CD8-positive, alpha-beta memory T cell (primary cell): Measurements from ENCODE around the gene GABARAP. TPM values are rescaled to one million over a fixed set of nuclear protein-coding genes. Genes with fewer than 3 reads are reported as not detected.
A peak's percentile ranks its signal among the peaks of the same experiment; 100 is the strongest.

Source experiments
- CTCF ChIA-PET: fragments of 350-600 bp; sonication (Branson Sonifier 250); formaldehyde crosslinking; loops from one replicate; lab custom pipeline; 2021; ENCODE audit warnings: antibody characterized with exemption; lab: Charles Lee
- POLR2A ChIA-PET: fragments of 350-600 bp; sonication (Branson Sonifier 250); formaldehyde crosslinking; loops from one replicate; lab custom pipeline; 2021; ENCODE audit warnings: antibody characterized with exemption; lab: Charles Lee
- DNase-seq, 5 donors: peaks; one replicate each; pipeline versions ENCODE4 v3.0.0 to v3.0.0-alpha.2; 2020 to 2022; ENCODE audit warnings: mixed read lengths in 1 of 5
- H3K27ac ChIP-seq: one replicate; pipeline ENCODE4 v1.7.0; 2013; ENCODE audit warnings: low read depth, mild to moderate bottlenecking, low read length, moderate library complexity
- H3K27me3 ChIP-seq: 2 replicates; pipeline ENCODE4 v1.7.0; 2013; ENCODE audit warnings: low read length, mild to moderate bottlenecking; ENCODE audit not compliant: insufficient read depth, poor library complexity, severe bottlenecking
- H3K36me3 ChIP-seq: 2 replicates; pipeline ENCODE4 v1.7.0; 2013; ENCODE audit warnings: mild to moderate bottlenecking, low read length, moderate library complexity; ENCODE audit not compliant: insufficient read depth
- H3K4me1 ChIP-seq: 2 replicates; pipeline ENCODE4 v1.7.0; 2013; ENCODE audit warnings: mild to moderate bottlenecking, low read length, moderate library complexity; ENCODE audit not compliant: insufficient read depth
- H3K4me3 ChIP-seq: 2 replicates; pipeline ENCODE4 v1.7.0; 2013; ENCODE audit warnings: mild to moderate bottlenecking, low read length
- H3K9me3 ChIP-seq: 2 replicates; pipeline ENCODE4 v1.7.0; 2013; ENCODE audit warnings: mild to moderate bottlenecking, low read length
- H3K27ac Mint-ChIP-seq, 8 donors: one replicate each; pipeline ENCODE4 v1.8.0; 2020 to 2021; ENCODE audit warnings: mixed read lengths in 8 of 8, mild to moderate bottlenecking in 6 of 8, inconsistent platforms in 3 of 8, moderate library complexity in 3 of 8
- H3K27me3 Mint-ChIP-seq, 2 donors: one replicate each; pipeline ENCODE4 v1.8.0; 2020 to 2021; ENCODE audit warnings: mixed read lengths in 2 of 2, mild to moderate bottlenecking in 1 of 2, moderate library complexity in 1 of 2
- H3K36me3 Mint-ChIP-seq, 3 donors: one replicate each; pipeline ENCODE4 v1.8.0; 2020 to 2021; ENCODE audit warnings: mixed read lengths in 3 of 3, inconsistent platforms in 1 of 3, mild to moderate bottlenecking in 1 of 3
- H3K4me1 Mint-ChIP-seq, 3 donors: one replicate each; pipeline ENCODE4 v1.8.0; 2020 to 2021; ENCODE audit warnings: mixed read lengths in 3 of 3, inconsistent platforms in 1 of 3, mild to moderate bottlenecking in 1 of 3
- H3K4me3 Mint-ChIP-seq, 7 donors: one replicate each; pipeline ENCODE4 v1.8.0; 2020 to 2021; ENCODE audit warnings: mixed read lengths in 7 of 7, mild to moderate bottlenecking in 6 of 7, moderate library complexity in 4 of 7, inconsistent platforms in 2 of 7
- H3K9me3 Mint-ChIP-seq, 5 donors: one replicate each; pipeline ENCODE4 v1.8.0; 2020 to 2022; ENCODE audit warnings: mixed read lengths in 5 of 5, mild to moderate bottlenecking in 3 of 5, moderate library complexity in 2 of 5, inconsistent platforms in 1 of 5
- polyA plus RNA-seq: library from polyadenylated mRNA; unstranded; fragments of 300-500 nt; fragmentation: Illumina TruSeq; gene quantifications from one replicate; pipeline ENCODE4 v1.2.3, GENCODE V29; 2021
- total RNA-seq, 2 experiments: library from RNA; stranded (reverse); gene quantifications; one replicate each; pipeline ENCODE4 v1.2.3, GENCODE V29; 2021

Gene GABARAP
- total and polyA plus RNA-seq, 3 experiments from 2014 or later: 156 to 914 (median 165) TPM

GRCh38 chr17:7260151-7260550 lies 17.9 kb upstream of the GABARAP start:
- Mint-ChIP-seq H3K27me3 (peaks cover 4% of the 10 kb centered on the region in 2 donors), H3K9me3 (no peaks in the 10 kb centered on the region), H3K4me3 (peak overlapping the region in 4 of 7 donors; percentile 38 to 59 (median 46)), H3K4me1 (peaks cover 23 to 32% (median 23%) of the 10 kb centered on the region in 3 donors), H3K27ac (peak overlapping the region in 6 of 8 donors; percentile 29 to 86 (median 65)), H3K36me3 (peaks cover 2 to 34% (median 3%) of the 10 kb centered on the region in 3 donors)
- Histone ChIP-seq H3K9me3 (no peaks in the 10 kb centered on the region), H3K27me3 (no peaks in the 10 kb centered on the region), H3K27ac (no peak overlapping the region), H3K4me1 (peaks cover 19% of the 10 kb centered on the region), H3K4me3 (no peak overlapping the region), H3K36me3 (no peaks in the 10 kb centered on the region)
- DNase-seq: no peak
- POLR2A ChIA-PET: interaction anchor here (0.6 to 1.1 kb wide), 2 partner anchors 69 to 1057 kb away, joined by 3 read pairs; partner anchors contain the start of gene NEURL4
- CTCF ChIA-PET: interaction anchor here (1.4 kb wide), 1 partner anchor 39 kb away, joined by 3 read pairs; no protein-coding TSS in a partner anchor

GRCh38 chr17:7259555-7259889 lies 17.3 kb upstream of the GABARAP start:
- POLR2A ChIA-PET: interaction anchor here (1.1 kb wide), 1 partner anchor 70 kb away, joined by 3 read pairs; the partner anchor contains the start of gene NEURL4
- peaks cover 23 to 36% (median 23%) of the 10 kb centered on the region in 3 donors for H3K4me1 Mint-ChIP-seq
- H3K4me3 ChIP-seq: no peak overlapping the region
- no peaks in the 10 kb centered on the region for H3K9me3 ChIP-seq
- H3K9me3 Mint-ChIP-seq: no peaks in the 10 kb centered on the region
- no peak overlapping the region for H3K27ac ChIP-seq
- CTCF ChIA-PET: interaction anchor here (1.4 kb wide), 1 partner anchor 39 kb away, joined by 3 read pairs; no protein-coding TSS in a partner anchor
- DNase-seq: no peak
- peaks cover 2 to 40% (median 3%) of the 10 kb centered on the region in 3 donors for H3K36me3 Mint-ChIP-seq
- no peaks in the 10 kb centered on the region for H3K27me3 ChIP-seq
- H3K4me1 ChIP-seq: peaks cover 19% of the 10 kb centered on the region
- H3K4me3 Mint-ChIP-seq: peak overlapping the region; percentile 12 to 56 (median 19)
- H3K27ac Mint-ChIP-seq: peak overlapping the region in 5 of 8 donors; percentile 9 to 80 (median 62)
- H3K27me3 Mint-ChIP-seq: peaks cover 4% of the 10 kb centered on the region in 2 donors
- H3K36me3 ChIP-seq: peaks cover 5% of the 10 kb centered on the region

GRCh38 chr17:7258731-7259554 lies 16.7 kb upstream of the GABARAP start:
- peaks cover 2 to 46% (median 3%) of the 10 kb centered on the region in 3 donors for H3K36me3 Mint-ChIP-seq
- Histone ChIP-seq H3K9me3 (no peaks in the 10 kb centered on the region), H3K4me1 (peaks cover 19% of the 10 kb centered on the region), H3K27ac (no peak overlapping the region), H3K27me3 (no peaks in the 10 kb centered on the region), H3K4me3 (no peak overlapping the region), H3K36me3 (peaks cover 9% of the 10 kb centered on the region)
- ChIA-PET CTCF (no interaction called here), POLR2A (interaction anchor here (1.1 kb wide), 1 partner anchor 70 kb away, joined by 3 read pairs; the partner anchor contains the start of gene NEURL4)
- no peaks in the 10 kb centered on the region for H3K9me3 Mint-ChIP-seq
- H3K4me3 Mint-ChIP-seq: peak overlapping the region; percentile 12 to 56 (median 19)
- no peak for DNase-seq
- H3K27me3 Mint-ChIP-seq: peaks cover 4% of the 10 kb centered on the region in 2 donors
- H3K4me1 Mint-ChIP-seq: peaks cover 20 to 37% (median 22%) of the 10 kb centered on the region in 3 donors
- peak overlapping the region in 7 of 8 donors; percentile 9 to 80 (median 58) for H3K27ac Mint-ChIP-seq

- no peak overlapping the region for H3K4me3 Mint-ChIP-seq
- Histone ChIP-seq H3K27ac (no peak overlapping the region), H3K9me3 (no peaks in the 10 kb centered on the region), H3K36me3 (peaks cover 10% of the 10 kb centered on the region), H3K4me1 (peaks cover 12% of the 10 kb centered on the region), H3K4me3 (no peak overlapping the region), H3K27me3 (no peaks in the 10 kb centered on the region)
- CTCF ChIA-PET: interaction anchor here (1.2 to 1.6 kb wide), 2 partner anchors 9 to 98 kb away, joined by 3 to 4 read pairs; partner anchors contain the start of gene TMEM95
- H3K9me3 Mint-ChIP-seq: no peaks in the 10 kb centered on the region
- POLR2A ChIA-PET: no interaction called here
- H3K36me3 Mint-ChIP-seq: peaks cover 3 to 60% (median 7%) of the 10 kb centered on the region in 3 donors
- peaks cover 0 to 2% of the 10 kb centered on the region in 2 donors for H3K27me3 Mint-ChIP-seq
- DNase-seq: no peak
- peaks cover 16 to 37% (median 19%) of the 10 kb centered on the region in 3 donors for H3K4me1 Mint-ChIP-seq
- H3K27ac Mint-ChIP-seq: peak overlapping the region in 3 of 8 donors; percentile 1 to 66 (median 56)
Observed at GRCh38 chr17:7256766-7257456, 14.7 kb upstream of the GABARAP start.

GRCh38 chr17:7254511-7254910 lies 12.3 kb upstream of the GABARAP start:
- H3K27ac Mint-ChIP-seq: peak overlapping the region in 5 of 8 donors; percentile 43 to 95 (median 69)
- peaks cover 10% of the 10 kb centered on the region for H3K36me3 ChIP-seq
- H3K4me1 ChIP-seq: peaks cover 24% of the 10 kb centered on the region
- no peaks in the 10 kb centered on the region for H3K9me3 Mint-ChIP-seq
- H3K4me1 Mint-ChIP-seq: peaks cover 28 to 40% (median 29%) of the 10 kb centered on the region in 3 donors
- peaks cover 0 to 2% of the 10 kb centered on the region in 2 donors for H3K27me3 Mint-ChIP-seq
- H3K4me3 ChIP-seq: no peak overlapping the region
- peak overlapping the region in 4 of 7 donors; percentile 13 to 71 (median 26) for H3K4me3 Mint-ChIP-seq
- no peaks in the 10 kb centered on the region for H3K9me3 ChIP-seq
- POLR2A ChIA-PET: interaction anchor here (0.6 kb wide), 1 partner anchor 431 kb away, joined by 3 read pairs; no protein-coding TSS in a partner anchor
- peaks cover 3 to 64% (median 7%) of the 10 kb centered on the region in 3 donors for H3K36me3 Mint-ChIP-seq
- H3K27me3 ChIP-seq: no peaks in the 10 kb centered on the region
- CTCF ChIA-PET: interaction anchor here (1.2 kb wide), 1 partner anchor 20 kb away, joined by 3 read pairs; the partner anchor contains the start of gene DVL2
- no peak overlapping the region for H3K27ac ChIP-seq
- no peak for DNase-seq

GRCh38 chr17:7253082-7253481 lies 10.8 kb upstream of the GABARAP start:
- Mint-ChIP-seq H3K27me3 (peaks cover 0 to 2% of the 10 kb centered on the region in 2 donors), H3K36me3 (peaks cover 3 to 55% (median 7%) of the 10 kb centered on the region in 3 donors), H3K27ac (peak overlapping the region; percentile 97 to 100 (median 99)), H3K4me3 (peak overlapping the region; percentile 94 to 98 (median 96)), H3K4me1 (peaks cover 38 to 52% (median 41%) of the 10 kb centered on the region in 3 donors), H3K9me3 (no peaks in the 10 kb centered on the region)
- ChIA-PET POLR2A (no interaction called here), CTCF (no interaction called here)
- peak overlapping the region; percentile 97 for H3K27ac ChIP-seq
- peaks cover 10% of the 10 kb centered on the region for H3K36me3 ChIP-seq
- H3K4me1 ChIP-seq: peaks cover 33% of the 10 kb centered on the region
- no peaks in the 10 kb centered on the region for H3K9me3 ChIP-seq
- H3K4me3 ChIP-seq: peak overlapping the region; percentile 85
- H3K27me3 ChIP-seq: no peaks in the 10 kb centered on the region
- no peak for DNase-seq
